B cell (primary cell): ENCODE measurements around the gene C3orf70.

Source experiments
- CTCF ChIP-seq: fragments of 200-600 bp; IDR thresholded peaks from one replicate; pipeline ENCODE4 v1.8.0; 2022; ENCODE audit warnings: antibody characterized with exemption, mild to moderate bottlenecking
- EZH2 ChIP-seq: IDR thresholded peaks from 2 replicates; pipeline ENCODE4 v1.6.1; 2012; ENCODE audit warnings: borderline replicate concordance, low read depth, mild to moderate bottlenecking, moderate library complexity, low read length; ENCODE audit not compliant: insufficient read depth, poor library complexity, severe bottlenecking

- no peak for TF ChIP-seq EZH2
- TF ChIP-seq CTCF, result no peak
These were observed 70.0 kb downstream of the C3orf70 start for GRCh38 chr3:185082829-185083228.
